Measurements from ENCODE around the gene GPNMB.
"Not testable (repeated sequence)": the region's sequence is repeated elsewhere in the genome, so short reads cannot be mapped to it uniquely, and the experiment has no call there.

Gene GPNMB

DNA sequence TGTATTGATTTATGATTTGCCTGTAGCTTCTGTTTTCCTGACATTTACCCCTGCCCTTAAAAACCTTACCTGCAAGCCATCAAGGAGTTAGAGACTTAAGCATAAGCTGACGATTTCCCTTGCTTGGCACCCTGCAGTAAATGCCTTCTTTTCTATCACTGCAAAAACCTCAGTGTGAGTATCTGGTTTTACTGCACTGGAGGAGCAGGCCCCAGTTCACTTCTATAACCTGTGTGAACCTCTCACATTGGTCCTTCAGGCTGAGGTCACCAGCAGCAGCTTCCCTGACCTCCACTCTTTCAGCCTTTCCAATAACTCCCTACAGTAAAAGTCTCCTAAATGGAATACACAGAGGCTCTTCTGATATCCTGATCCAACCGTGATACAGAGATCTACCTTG is 34.2 kb upstream of the GPNMB start:
- H3K27ac ChIP-seq (ENCODE audit: low read depth, low read length): no peak overlapping the region
- no peak overlapping the region for H3K4me3 ChIP-seq (ENCODE audit: low read depth, low read length)
- H3K27me3 ChIP-seq (ENCODE audit: control insufficient read depth, insufficient read depth, low read length): no peaks in the 10 kb centered on the region
- no peaks in the 10 kb centered on the region for H3K36me3 ChIP-seq (ENCODE audit: control insufficient read depth, insufficient read depth, low read length)
- no peak overlapping the region for H3K9ac ChIP-seq (ENCODE audit: low read depth, low read length)
- no peaks in the 10 kb centered on the region for H3K9me3 ChIP-seq (ENCODE audit: control insufficient read depth, insufficient read depth, low read length)
- peaks cover 7% of the 10 kb centered on the region; the same call in 1 of the 2 replicates for H3K4me1 ChIP-seq (ENCODE audit: control insufficient read depth, insufficient read depth, low read length)

- H3K9ac ChIP-seq (ENCODE audit: low read depth, low read length): no peak overlapping the region
- no peaks in the 10 kb centered on the region for H3K27me3 ChIP-seq (ENCODE audit: control insufficient read depth, insufficient read depth, low read length)
- H3K4me1 ChIP-seq (ENCODE audit: control insufficient read depth, insufficient read depth, low read length): peaks cover 7% of the 10 kb centered on the region; the same call in 1 of the 2 replicates
These were observed 33.7 kb upstream of the GPNMB start for GRCh38 chr7:23212841-23213240.

GRCh38 chr7:23213755-23214154 is 32.8 kb upstream of the GPNMB start:
- H3K36me3 ChIP-seq (ENCODE audit: control insufficient read depth, insufficient read depth, low read length): no peaks in the 10 kb centered on the region
- peaks cover 7% of the 10 kb centered on the region; the same call in 1 of the 2 replicates for H3K4me1 ChIP-seq (ENCODE audit: control insufficient read depth, insufficient read depth, low read length)
- no peaks in the 10 kb centered on the region for H3K9me3 ChIP-seq (ENCODE audit: control insufficient read depth, insufficient read depth, low read length)
- H3K9ac ChIP-seq (ENCODE audit: low read depth, low read length): no peak overlapping the region
- H3K27ac ChIP-seq (ENCODE audit: low read depth, low read length): no peak overlapping the region
- no peak overlapping the region for H3K4me3 ChIP-seq (ENCODE audit: low read depth, low read length)
- H3K27me3 ChIP-seq (ENCODE audit: control insufficient read depth, insufficient read depth, low read length): no peaks in the 10 kb centered on the region; the same call in 1 of the 2 replicates

More at GRCh38 chr7:23212841-23213240, 33.7 kb upstream of the GPNMB start:
- H3K9me3 ChIP-seq (ENCODE audit: control insufficient read depth, insufficient read depth, low read length): no peaks in the 10 kb centered on the region
- H3K36me3 ChIP-seq (ENCODE audit: control insufficient read depth, insufficient read depth, low read length): no peaks in the 10 kb centered on the region
- no peak overlapping the region for H3K27ac ChIP-seq (ENCODE audit: low read depth, low read length)
- H3K4me3 ChIP-seq (ENCODE audit: low read depth, low read length): no peak overlapping the region

GRCh38 chr7:23214423-23214822 is 32.2 kb upstream of the GPNMB start:
- Histone ChIP-seq H3K4me1 (ENCODE audit: control insufficient read depth, insufficient read depth, low read length) (peaks cover 7% of the 10 kb centered on the region; the same call in 1 of the 2 replicates), H3K9me3 (ENCODE audit: control insufficient read depth, insufficient read depth, low read length) (no peaks in the 10 kb centered on the region), H3K36me3 (ENCODE audit: control insufficient read depth, insufficient read depth, low read length) (no peaks in the 10 kb centered on the region), H3K9ac (ENCODE audit: low read depth, low read length) (no peak overlapping the region), H3K27me3 (ENCODE audit: control insufficient read depth, insufficient read depth, low read length) (no peaks in the 10 kb centered on the region; the same call in 1 of the 2 replicates), H3K27ac (ENCODE audit: low read depth, low read length) (no peak overlapping the region), H3K4me3 (ENCODE audit: low read depth, low read length) (no peak overlapping the region)

GRCh38 chr7:23214938-23215337 is 31.6 kb upstream of the GPNMB start:
- Histone ChIP-seq H3K9me3 (ENCODE audit: control insufficient read depth, insufficient read depth, low read length) (no peaks in the 10 kb centered on the region), H3K36me3 (ENCODE audit: control insufficient read depth, insufficient read depth, low read length) (no peaks in the 10 kb centered on the region), H3K27me3 (ENCODE audit: control insufficient read depth, insufficient read depth, low read length) (no peaks in the 10 kb centered on the region; the same call in 1 of the 2 replicates), H3K4me1 (ENCODE audit: control insufficient read depth, insufficient read depth, low read length) (peaks cover 7% of the 10 kb centered on the region; the same call in 1 of the 2 replicates), H3K27ac (ENCODE audit: low read depth, low read length) (no peak overlapping the region), H3K4me3 (ENCODE audit: low read depth, low read length) (no peak overlapping the region), H3K9ac (ENCODE audit: low read depth, low read length) (no peak overlapping the region)

DNA sequence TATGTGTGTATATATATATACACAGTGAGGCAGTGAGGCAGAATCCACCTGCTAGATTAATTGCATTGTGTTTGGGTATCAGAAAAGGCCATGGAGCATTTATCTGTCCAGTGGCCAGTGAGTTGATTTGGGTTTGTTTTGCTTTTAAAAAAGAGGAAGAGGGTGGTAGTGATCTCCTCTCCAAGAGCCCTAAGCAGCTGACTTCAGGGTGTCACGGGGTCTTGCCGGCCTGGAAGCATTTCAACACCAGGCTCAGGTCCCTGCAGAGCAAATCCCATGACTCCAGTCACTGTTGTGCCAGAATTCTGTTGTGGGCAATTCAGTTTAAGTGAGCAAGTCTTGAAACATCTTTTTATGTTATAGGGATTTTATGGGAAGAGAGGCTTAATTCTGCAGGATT is 30.6 kb upstream of the GPNMB start:
- H3K4me1 ChIP-seq (ENCODE audit: control insufficient read depth, insufficient read depth, low read length): peaks cover 7% of the 10 kb centered on the region; the same call in 1 of the 2 replicates
- no peak overlapping the region for H3K9ac ChIP-seq (ENCODE audit: low read depth, low read length)
- no peak overlapping the region for H3K27ac ChIP-seq (ENCODE audit: low read depth, low read length)
- no peaks in the 10 kb centered on the region; the same call in 1 of the 2 replicates for H3K27me3 ChIP-seq (ENCODE audit: control insufficient read depth, insufficient read depth, low read length)
- H3K9me3 ChIP-seq (ENCODE audit: control insufficient read depth, insufficient read depth, low read length): no peaks in the 10 kb centered on the region
- no peak overlapping the region for H3K4me3 ChIP-seq (ENCODE audit: low read depth, low read length)
- no peaks in the 10 kb centered on the region for H3K36me3 ChIP-seq (ENCODE audit: control insufficient read depth, insufficient read depth, low read length)

DNA sequence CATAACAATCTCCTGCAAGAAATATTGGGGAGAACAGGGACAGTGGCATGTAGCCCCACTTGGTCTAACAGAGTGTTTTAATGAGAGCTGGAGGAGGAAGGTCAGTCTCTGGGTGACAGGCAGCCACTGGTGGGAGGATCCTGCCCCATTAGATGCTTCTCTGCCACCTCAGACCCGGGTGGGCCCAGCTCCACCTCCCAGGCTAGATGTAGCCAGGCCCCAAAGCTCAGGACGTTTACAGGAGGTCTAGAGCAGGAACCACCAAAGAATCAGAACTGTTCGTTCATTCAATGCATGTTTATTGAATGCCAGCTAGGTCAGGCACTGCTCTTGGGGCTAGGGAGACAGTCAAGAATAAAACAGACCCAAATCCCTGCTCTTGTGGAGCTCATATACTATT is 28.4 kb upstream of the GPNMB start:
- Histone ChIP-seq H3K27me3 (ENCODE audit: control insufficient read depth, insufficient read depth, low read length) (no peaks in the 10 kb centered on the region; the same call in 1 of the 2 replicates), H3K4me3 (ENCODE audit: low read depth, low read length) (no peak overlapping the region), H3K9me3 (ENCODE audit: control insufficient read depth, insufficient read depth, low read length) (no peaks in the 10 kb centered on the region), H3K9ac (ENCODE audit: low read depth, low read length) (no peak overlapping the region), H3K4me1 (ENCODE audit: control insufficient read depth, insufficient read depth, low read length) (no peaks in the 10 kb centered on the region; the same call in 1 of the 2 replicates), H3K36me3 (ENCODE audit: control insufficient read depth, insufficient read depth, low read length) (no peaks in the 10 kb centered on the region), H3K27ac (ENCODE audit: low read depth, low read length) (no peak overlapping the region)

DNA sequence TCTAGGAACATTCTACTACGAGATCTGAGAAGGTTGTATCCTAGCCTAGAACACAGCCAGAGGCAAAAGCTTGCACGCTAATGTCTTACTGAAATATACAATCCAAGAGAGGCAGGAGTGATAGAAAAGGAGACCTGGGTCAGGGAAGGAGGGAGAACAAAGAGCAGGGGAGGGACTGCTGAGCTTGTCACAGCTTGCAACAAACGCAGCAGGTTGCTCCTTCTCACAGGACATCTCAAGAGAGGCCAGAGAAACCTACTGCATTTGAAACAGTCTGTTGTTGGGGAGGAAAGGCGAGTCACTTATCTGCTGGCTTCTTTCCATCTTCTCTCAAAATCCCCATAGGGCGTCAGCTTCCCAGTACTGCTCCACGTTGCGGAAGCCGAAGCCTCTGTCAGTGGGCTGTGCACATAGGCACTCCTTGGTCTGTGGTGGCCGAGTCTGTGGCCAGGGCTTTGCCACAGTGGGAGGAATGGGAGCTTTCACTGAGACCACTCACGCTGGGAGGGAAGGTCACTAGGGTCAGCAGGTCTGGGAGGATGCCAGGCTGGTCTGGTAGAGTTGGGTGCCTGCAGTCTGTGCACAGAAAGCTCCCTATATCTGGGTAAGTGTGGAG is 25.8 kb upstream of the GPNMB start:
- no peaks in the 10 kb centered on the region; the same call in 1 of the 2 replicates for H3K27me3 ChIP-seq (ENCODE audit: control insufficient read depth, insufficient read depth, low read length)
- no peak overlapping the region for H3K4me3 ChIP-seq (ENCODE audit: low read depth, low read length)
- H3K9ac ChIP-seq (ENCODE audit: low read depth, low read length): no peak overlapping the region; the same call in 1 of the 2 replicates
- no peaks in the 10 kb centered on the region; the same call in 1 of the 2 replicates for H3K4me1 ChIP-seq (ENCODE audit: control insufficient read depth, insufficient read depth, low read length)
- no peaks in the 10 kb centered on the region for H3K36me3 ChIP-seq (ENCODE audit: control insufficient read depth, insufficient read depth, low read length)
- no peaks in the 10 kb centered on the region for H3K9me3 ChIP-seq (ENCODE audit: control insufficient read depth, insufficient read depth, low read length)
- H3K27ac ChIP-seq (ENCODE audit: low read depth, low read length): no peak overlapping the region

GRCh38 chr7:23222439-23223030 is 24.0 kb upstream of the GPNMB start:
- no peaks in the 10 kb centered on the region; the same call in 1 of the 2 replicates for H3K4me1 ChIP-seq (ENCODE audit: control insufficient read depth, insufficient read depth, low read length)
- H3K9ac ChIP-seq (ENCODE audit: low read depth, low read length): no peak overlapping the region
- H3K27ac ChIP-seq (ENCODE audit: low read depth, low read length): no peak overlapping the region
- H3K4me3 ChIP-seq (ENCODE audit: low read depth, low read length): no peak overlapping the region
- no peaks in the 10 kb centered on the region for H3K36me3 ChIP-seq (ENCODE audit: control insufficient read depth, insufficient read depth, low read length)
- H3K27me3 ChIP-seq (ENCODE audit: control insufficient read depth, insufficient read depth, low read length): no peaks in the 10 kb centered on the region; the same call in 1 of the 2 replicates
- H3K9me3 ChIP-seq (ENCODE audit: control insufficient read depth, insufficient read depth, low read length): no peaks in the 10 kb centered on the region

DNA sequence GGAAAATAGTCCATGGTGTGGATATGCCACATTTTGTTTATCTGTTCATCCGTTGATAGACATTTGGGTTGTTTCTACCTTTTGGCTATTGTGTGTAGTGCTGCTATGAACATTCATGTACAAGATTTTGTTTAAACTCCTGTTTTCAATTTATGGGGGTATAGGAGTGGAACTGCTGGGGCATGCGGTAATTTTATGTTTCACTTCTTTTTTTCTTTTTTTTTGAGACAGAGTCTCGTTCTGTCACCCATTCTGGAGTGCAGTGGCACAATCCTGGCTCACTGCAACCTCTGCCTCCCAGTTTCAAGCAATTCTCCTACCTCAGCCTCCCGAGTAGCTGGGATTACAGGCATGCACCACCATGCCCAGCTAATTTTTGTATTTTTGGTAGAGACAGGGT is 22.2 kb upstream of the GPNMB start:
- not testable (repeated sequence) for H3K27me3 ChIP-seq (ENCODE audit: control insufficient read depth, insufficient read depth, low read length)

GRCh38 chr7:23226844-23227450 is 19.6 kb upstream of the GPNMB start:
- no peak overlapping the region for H3K27ac ChIP-seq (ENCODE audit: low read depth, low read length)
- H3K9me3 ChIP-seq (ENCODE audit: control insufficient read depth, insufficient read depth, low read length): no peaks in the 10 kb centered on the region
- no peaks in the 10 kb centered on the region for H3K27me3 ChIP-seq (ENCODE audit: control insufficient read depth, insufficient read depth, low read length)
- H3K36me3 ChIP-seq (ENCODE audit: control insufficient read depth, insufficient read depth, low read length): no peaks in the 10 kb centered on the region
- no peak overlapping the region for H3K9ac ChIP-seq (ENCODE audit: low read depth, low read length)
- H3K4me3 ChIP-seq (ENCODE audit: low read depth, low read length): no peak overlapping the region
- H3K4me1 ChIP-seq (ENCODE audit: control insufficient read depth, insufficient read depth, low read length): no peaks in the 10 kb centered on the region

More for the DNA sequence above, 22.2 kb upstream of the GPNMB start:
- not testable (repeated sequence) for H3K9me3 ChIP-seq (ENCODE audit: control insufficient read depth, insufficient read depth, low read length); H3K36me3 ChIP-seq (ENCODE audit: control insufficient read depth, insufficient read depth, low read length); H3K4me3 ChIP-seq (ENCODE audit: low read depth, low read length); H3K4me1 ChIP-seq (ENCODE audit: control insufficient read depth, insufficient read depth, low read length); H3K9ac ChIP-seq (ENCODE audit: low read depth, low read length); H3K27ac ChIP-seq (ENCODE audit: low read depth, low read length)

Measured in HUES48 (cell line).